ENCODE measurements around the gene CCDC57.

DNA sequence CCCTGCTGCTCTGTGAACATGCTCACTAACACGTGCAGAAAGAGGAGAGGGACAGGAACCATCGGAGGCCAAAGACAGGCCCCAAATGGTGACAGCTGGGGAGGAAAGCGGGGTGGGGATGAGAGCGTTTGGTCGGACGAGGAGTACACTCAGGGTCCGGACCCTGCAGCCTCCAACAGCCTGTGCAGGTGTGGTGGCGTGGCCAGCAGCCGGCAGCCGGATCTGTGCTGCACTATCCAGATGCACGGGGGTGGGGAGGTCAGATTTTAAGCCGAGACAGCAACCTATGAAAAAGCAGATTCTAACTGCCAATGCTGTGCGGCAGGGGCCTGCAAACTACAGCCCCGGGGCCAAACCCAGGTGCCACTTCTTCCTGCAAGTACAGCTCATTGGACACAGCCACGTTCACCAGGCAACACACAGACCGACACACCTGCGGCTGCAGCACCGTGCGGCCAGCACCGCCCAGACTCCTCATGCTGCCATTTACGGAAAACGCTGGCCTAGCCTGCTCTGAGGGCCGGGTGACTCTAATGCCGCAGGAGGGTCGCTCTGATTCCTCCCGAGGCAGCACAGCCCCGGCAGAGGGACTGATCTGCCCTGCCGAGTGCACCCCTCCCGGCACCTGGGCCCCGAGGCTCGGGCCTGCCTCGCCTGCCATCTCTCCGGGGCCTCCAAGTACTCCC is 37.4 kb upstream of the CCDC57 start:
- TF ChIP-seq JUND (IDR thresholded peaks at IDR 0.05) (no peak), CTCF (IDR thresholded peaks at IDR 0.05; ENCODE audit: low read depth, low read length, missing input control) (no peak), HNF4A (conservative IDR thresholded peaks at IDR 0.05) (no peak), GABPA (IDR thresholded peaks at IDR 0.05 in 1 of 2, conservative IDR thresholded peaks at IDR 0.05 in 1 of 2) (no peak), TAF1 (conservative IDR thresholded peaks at IDR 0.05) (no peak), RAD21 (IDR thresholded peaks at IDR 0.05) (no peak), RXRA (IDR thresholded peaks at IDR 0.05) (no peak), SP1 (IDR thresholded peaks at IDR 0.05) (no peak), EGR1 (IDR thresholded peaks at IDR 0.05; ENCODE audit: low read depth in 2 of 2) (no peak), FOXA1 (IDR thresholded peaks at IDR 0.05) (no peak)
- TF ChIP-seq, protein P1, sequence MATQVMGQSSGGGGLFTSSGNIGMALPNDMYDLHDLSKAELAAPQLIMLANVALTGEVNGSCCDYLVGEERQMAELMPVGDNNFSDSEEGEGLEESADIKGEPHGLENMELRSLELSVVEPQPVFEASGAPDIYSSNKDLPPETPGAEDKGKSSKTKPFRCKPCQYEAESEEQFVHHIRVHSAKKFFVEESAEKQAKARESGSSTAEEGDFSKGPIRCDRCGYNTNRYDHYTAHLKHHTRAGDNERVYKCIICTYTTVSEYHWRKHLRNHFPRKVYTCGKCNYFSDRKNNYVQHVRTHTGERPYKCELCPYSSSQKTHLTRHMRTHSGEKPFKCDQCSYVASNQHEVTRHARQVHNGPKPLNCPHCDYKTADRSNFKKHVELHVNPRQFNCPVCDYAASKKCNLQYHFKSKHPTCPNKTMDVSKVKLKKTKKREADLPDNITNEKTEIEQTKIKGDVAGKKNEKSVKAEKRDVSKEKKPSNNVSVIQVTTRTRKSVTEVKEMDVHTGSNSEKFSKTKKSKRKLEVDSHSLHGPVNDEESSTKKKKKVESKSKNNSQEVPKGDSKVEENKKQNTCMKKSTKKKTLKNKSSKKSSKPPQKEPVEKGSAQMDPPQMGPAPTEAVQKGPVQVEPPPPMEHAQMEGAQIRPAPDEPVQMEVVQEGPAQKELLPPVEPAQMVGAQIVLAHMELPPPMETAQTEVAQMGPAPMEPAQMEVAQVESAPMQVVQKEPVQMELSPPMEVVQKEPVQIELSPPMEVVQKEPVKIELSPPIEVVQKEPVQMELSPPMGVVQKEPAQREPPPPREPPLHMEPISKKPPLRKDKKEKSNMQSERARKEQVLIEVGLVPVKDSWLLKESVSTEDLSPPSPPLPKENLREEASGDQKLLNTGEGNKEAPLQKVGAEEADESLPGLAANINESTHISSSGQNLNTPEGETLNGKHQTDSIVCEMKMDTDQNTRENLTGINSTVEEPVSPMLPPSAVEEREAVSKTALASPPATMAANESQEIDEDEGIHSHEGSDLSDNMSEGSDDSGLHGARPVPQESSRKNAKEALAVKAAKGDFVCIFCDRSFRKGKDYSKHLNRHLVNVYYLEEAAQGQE (IDR thresholded peaks at IDR 0.05): no peak
- TF ChIP-seq, protein P2, sequence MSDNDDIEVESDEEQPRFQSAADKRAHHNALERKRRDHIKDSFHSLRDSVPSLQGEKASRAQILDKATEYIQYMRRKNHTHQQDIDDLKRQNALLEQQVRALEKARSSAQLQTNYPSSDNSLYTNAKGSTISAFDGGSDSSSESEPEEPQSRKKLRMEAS (IDR thresholded peaks at IDR 0.05): no peak
- TF ChIP-seq, protein P3, sequence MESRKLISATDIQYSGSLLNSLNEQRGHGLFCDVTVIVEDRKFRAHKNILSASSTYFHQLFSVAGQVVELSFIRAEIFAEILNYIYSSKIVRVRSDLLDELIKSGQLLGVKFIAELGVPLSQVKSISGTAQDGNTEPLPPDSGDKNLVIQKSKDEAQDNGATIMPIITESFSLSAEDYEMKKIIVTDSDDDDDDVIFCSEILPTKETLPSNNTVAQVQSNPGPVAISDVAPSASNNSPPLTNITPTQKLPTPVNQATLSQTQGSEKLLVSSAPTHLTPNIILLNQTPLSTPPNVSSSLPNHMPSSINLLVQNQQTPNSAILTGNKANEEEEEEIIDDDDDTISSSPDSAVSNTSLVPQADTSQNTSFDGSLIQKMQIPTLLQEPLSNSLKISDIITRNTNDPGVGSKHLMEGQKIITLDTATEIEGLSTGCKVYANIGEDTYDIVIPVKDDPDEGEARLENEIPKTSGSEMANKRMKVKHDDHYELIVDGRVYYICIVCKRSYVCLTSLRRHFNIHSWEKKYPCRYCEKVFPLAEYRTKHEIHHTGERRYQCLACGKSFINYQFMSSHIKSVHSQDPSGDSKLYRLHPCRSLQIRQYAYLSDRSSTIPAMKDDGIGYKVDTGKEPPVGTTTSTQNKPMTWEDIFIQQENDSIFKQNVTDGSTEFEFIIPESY (IDR thresholded peaks at IDR 0.05): no peak
- TF ChIP-seq, protein P4, sequence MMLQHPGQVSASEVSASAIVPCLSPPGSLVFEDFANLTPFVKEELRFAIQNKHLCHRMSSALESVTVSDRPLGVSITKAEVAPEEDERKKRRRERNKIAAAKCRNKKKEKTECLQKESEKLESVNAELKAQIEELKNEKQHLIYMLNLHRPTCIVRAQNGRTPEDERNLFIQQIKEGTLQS (IDR thresholded peaks at IDR 0.05): no peak

All from liver (tissue), 3 donors.